GM18526 (cell line): ENCODE results near the gene RFX4.

Source experiments
- POLR2A ChIP-seq: IDR thresholded peaks from 3 replicates; pipeline ENCODE4 v1.6.1; 2011; ENCODE audit not compliant: insufficient read length; ENCODE audit errors: extremely low read depth

The RFX4 gene

GRCh38 chr12:106585105-106585520 is 2.3 kb downstream of the RFX4 start:
- TF ChIP-seq POLR2A: no peak

- TF ChIP-seq POLR2A: no peak
Measured at GRCh38 chr12:106585521-106586277, 2.9 kb downstream of the RFX4 start.

GRCh38 chr12:106586278-106586802 is 3.5 kb downstream of the RFX4 start:
- no peak for TF ChIP-seq POLR2A

GRCh38 chr12:106586803-106587684 is 4.2 kb downstream of the RFX4 start:
- no peak for TF ChIP-seq POLR2A

GRCh38 chr12:106588771-106589170 is 6.0 kb downstream of the RFX4 start:
- TF ChIP-seq POLR2A: no peak

- no peak for TF ChIP-seq POLR2A
Measured at GRCh38 chr12:106590601-106591000, 7.8 kb downstream of the RFX4 start.

- TF ChIP-seq POLR2A: no peak
Measured at GRCh38 chr12:106594447-106594846, 11.6 kb downstream of the RFX4 start.

- TF ChIP-seq POLR2A: no peak
Measured at GRCh38 chr12:106595268-106595667, 12.5 kb downstream of the RFX4 start.

GRCh38 chr12:106598003-106598402 is 15.2 kb downstream of the RFX4 start:
- TF ChIP-seq POLR2A: no peak

- no peak for TF ChIP-seq POLR2A
Measured at GRCh38 chr12:106599302-106599701, 16.5 kb downstream of the RFX4 start.

- no peak for TF ChIP-seq POLR2A
Measured at GRCh38 chr12:106600503-106600902, 17.7 kb downstream of the RFX4 start.

- no peak for TF ChIP-seq POLR2A
Measured at GRCh38 chr12:106601031-106601430, 18.2 kb downstream of the RFX4 start.

- TF ChIP-seq POLR2A: no peak
Measured at GRCh38 chr12:106601496-106601895, 18.7 kb downstream of the RFX4 start.

GRCh38 chr12:106602076-106602475 is 19.3 kb downstream of the RFX4 start:
- no peak for TF ChIP-seq POLR2A

- TF ChIP-seq POLR2A: no peak
Measured at GRCh38 chr12:106605254-106605653, 22.4 kb downstream of the RFX4 start.

GRCh38 chr12:106625976-106626375 is 43.2 kb downstream of the RFX4 start:
- TF ChIP-seq POLR2A: no peak

- no peak for TF ChIP-seq POLR2A
Measured at GRCh38 chr12:106629797-106630659, 47.2 kb downstream of the RFX4 start.
